Body of pancreas (tissue), 4 donors: ENCODE measurements around the gene GRK3.

Source experiments
- POLR2A ChIP-seq, 3 donors: fragments of 450-650 bp; IDR thresholded peaks; one replicate each; pipeline ENCODE4 v1.6.1; 2016; ENCODE audit warnings: antibody characterized with exemption in 3 of 3, mild to moderate bottlenecking in 2 of 3
- TF ChIP-seq, protein P1 (sequence below), 7 experiments: fragments of 450-650 bp in 4 of 7; fragments of 200-600 bp in 3 of 7; sonication (generic) in 3 of 7; IDR thresholded peaks; one replicate each; pipeline ENCODE4 v1.5.1; 2016 to 2019; ENCODE audit warnings: antibody characterized with exemption in 7 of 7

DNA sequence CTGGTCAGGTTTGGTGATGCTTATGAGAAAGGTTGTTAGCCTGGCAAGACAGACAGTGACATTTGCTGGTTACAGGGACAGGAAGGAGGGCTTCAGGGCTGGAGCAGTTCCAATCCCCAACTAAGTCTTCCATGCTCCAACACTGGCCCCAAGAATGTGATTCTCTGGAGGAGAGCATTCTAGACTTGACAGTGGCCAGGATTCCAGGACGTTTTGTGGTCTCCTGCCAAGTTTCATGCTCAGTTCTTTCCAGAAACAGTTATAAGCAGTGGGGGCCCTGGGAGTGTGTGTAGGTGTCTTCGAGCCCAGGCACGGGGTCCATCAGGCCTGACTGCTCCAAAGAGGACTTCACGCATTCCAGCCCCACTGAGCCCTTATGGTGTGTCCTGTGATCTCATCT is 8.9 kb upstream of the GRK3 start:
- TF ChIP-seq, protein P1, sequence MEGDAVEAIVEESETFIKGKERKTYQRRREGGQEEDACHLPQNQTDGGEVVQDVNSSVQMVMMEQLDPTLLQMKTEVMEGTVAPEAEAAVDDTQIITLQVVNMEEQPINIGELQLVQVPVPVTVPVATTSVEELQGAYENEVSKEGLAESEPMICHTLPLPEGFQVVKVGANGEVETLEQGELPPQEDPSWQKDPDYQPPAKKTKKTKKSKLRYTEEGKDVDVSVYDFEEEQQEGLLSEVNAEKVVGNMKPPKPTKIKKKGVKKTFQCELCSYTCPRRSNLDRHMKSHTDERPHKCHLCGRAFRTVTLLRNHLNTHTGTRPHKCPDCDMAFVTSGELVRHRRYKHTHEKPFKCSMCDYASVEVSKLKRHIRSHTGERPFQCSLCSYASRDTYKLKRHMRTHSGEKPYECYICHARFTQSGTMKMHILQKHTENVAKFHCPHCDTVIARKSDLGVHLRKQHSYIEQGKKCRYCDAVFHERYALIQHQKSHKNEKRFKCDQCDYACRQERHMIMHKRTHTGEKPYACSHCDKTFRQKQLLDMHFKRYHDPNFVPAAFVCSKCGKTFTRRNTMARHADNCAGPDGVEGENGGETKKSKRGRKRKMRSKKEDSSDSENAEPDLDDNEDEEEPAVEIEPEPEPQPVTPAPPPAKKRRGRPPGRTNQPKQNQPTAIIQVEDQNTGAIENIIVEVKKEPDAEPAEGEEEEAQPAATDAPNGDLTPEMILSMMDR (IDR thresholded peaks at IDR 0.05) = no peak
- TF ChIP-seq POLR2A (IDR thresholded peaks at IDR 0.05) = no peak
